ENCODE measurements around the gene RCBTB2.

RCBTB2 gene

GRCh38 chr13:48443442-48444208 lies 89.3 kb downstream of the RCBTB2 start:
- no peak for DNase-seq

Measured in femur (tissue), 1 donor.